Activated CD8-positive, alpha-beta T cell treated with anti-CD3 and anti-CD28 coated beads, Interleukin-2, amount 10 ng/mL, durations not matched to agents 7 days and 5 days (primary cell): Measurements from ENCODE around the gene FBXO21. TPM values are rescaled to one million over a fixed set of nuclear protein-coding genes. Genes with fewer than 3 reads are reported as not detected.

Source experiments
- ATAC-seq: fragments of 150-1000 bp; cut with Tn5 transposase; one replicate; pipeline ENCODE4 v1.10.0; 2021; ENCODE audit warnings: moderate library complexity
- CTCF ChIA-PET: fragments of 350-600 bp; sonication (Branson Sonifier 250); formaldehyde crosslinking; loops from one replicate; lab custom pipeline; 2021; ENCODE audit warnings: antibody characterized with exemption; lab: Charles Lee
- POLR2A ChIA-PET: fragments of 350-600 bp; sonication (Branson Sonifier 250); formaldehyde crosslinking; loops from one replicate; lab custom pipeline; 2021; ENCODE audit warnings: antibody characterized with exemption; lab: Charles Lee
- DNase-seq: peaks from one replicate; pipeline ENCODE4 v3.0.0-alpha.2; 2020
- H3K27ac Mint-ChIP-seq: one replicate; pipeline ENCODE4 v1.8.0; 2021; ENCODE audit warnings: mild to moderate bottlenecking, mixed read lengths
- H3K27me3 Mint-ChIP-seq: one replicate; pipeline ENCODE4 v1.8.0; 2021; ENCODE audit warnings: low read depth, mixed read lengths
- H3K36me3 Mint-ChIP-seq: one replicate; pipeline ENCODE4 v1.8.0; 2021; ENCODE audit warnings: low read depth, mixed read lengths
- H3K4me1 Mint-ChIP-seq: one replicate; pipeline ENCODE4 v1.8.0; 2021; ENCODE audit warnings: low read depth, mixed read lengths
- H3K4me3 Mint-ChIP-seq: one replicate; pipeline ENCODE4 v1.8.0; 2021; ENCODE audit warnings: mild to moderate bottlenecking, mixed read lengths
- H3K9me3 Mint-ChIP-seq: one replicate; pipeline ENCODE4 v1.8.0; 2022; ENCODE audit warnings: mixed read lengths; ENCODE audit not compliant: insufficient read depth
- total RNA-seq, 2 experiments: library from RNA; stranded (reverse); gene quantifications; one replicate each; pipeline ENCODE4 v1.2.3, GENCODE V29; 2021

The FBXO21 gene
- total RNA-seq, 2 experiments from 2014 or later: 26.3 to 29.6 TPM

DNA sequence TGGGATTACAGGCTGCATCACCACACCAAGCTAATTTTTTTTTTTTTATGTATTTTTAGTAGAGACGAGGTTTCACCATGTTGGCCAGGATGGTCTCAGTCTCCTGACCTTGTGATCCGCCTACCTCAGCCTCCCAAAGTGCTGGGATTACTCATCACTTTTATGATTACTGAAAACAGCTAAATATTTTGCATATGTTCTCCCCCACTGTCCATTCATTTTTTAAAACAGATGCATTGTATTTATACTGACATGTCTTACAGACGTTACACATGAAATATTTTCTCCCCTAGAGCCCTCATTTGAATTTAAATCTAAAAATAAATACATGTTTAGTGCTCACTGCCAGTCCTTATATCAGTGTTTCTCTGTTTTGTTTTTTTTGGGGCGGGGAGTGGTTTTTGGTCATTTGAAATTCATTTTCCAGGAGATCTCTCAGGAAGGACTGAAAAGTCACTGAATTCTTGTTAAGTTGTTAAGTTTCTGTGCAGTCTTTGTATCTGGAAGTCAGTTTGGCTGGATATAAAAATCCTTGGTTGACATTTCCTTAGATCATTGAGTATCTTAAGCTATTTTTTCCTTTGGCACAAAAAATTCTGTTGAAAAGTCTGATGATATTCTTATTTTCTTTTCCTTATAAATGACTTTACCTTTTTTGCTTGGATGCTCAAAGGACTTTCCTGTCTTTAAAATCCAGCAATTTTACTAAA lies 9.4 kb downstream of the FBXO21 start:
- POLR2A ChIA-PET: interaction anchor here (1.6 kb wide), 1 partner anchor 9 kb away, joined by 5 read pairs; the partner anchor contains the start of gene FBXO21
- Mint-ChIP-seq H3K9me3 (peaks cover 5% of the 10 kb centered on the region), H3K4me1 (no peaks in the 10 kb centered on the region), H3K27me3 (no peaks in the 10 kb centered on the region), H3K4me3 (no peak overlapping the region), H3K36me3 (peaks cover 69% of the 10 kb centered on the region), H3K27ac (no peak overlapping the region)
- CTCF ChIA-PET: interaction anchor here (1.0 to 1.4 kb wide), 2 partner anchors 12 to 13 kb away, joined by 3 read pairs; no protein-coding TSS in a partner anchor
- no peak for DNase-seq
- ATAC-seq: no peak

DNA sequence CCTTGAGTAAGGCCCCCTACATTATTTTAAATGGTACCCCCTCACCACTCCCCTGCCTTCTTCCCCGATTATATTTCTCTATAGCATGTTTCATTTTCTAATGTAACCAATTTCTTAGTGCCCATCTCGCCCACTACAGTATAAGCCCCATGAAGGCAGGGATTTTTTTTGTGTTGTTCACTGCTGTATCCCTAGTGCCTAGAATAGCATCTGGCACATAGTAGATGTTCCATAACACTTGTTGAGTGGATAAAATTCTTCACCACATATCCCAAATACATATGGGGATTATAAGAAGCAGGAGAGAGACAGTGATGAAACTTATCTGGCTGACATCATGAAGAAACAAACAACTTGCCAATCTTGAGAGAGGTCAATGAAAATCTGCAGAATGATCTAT lies 11.5 kb downstream of the FBXO21 start:
- H3K27me3 Mint-ChIP-seq: no peaks in the 10 kb centered on the region
- H3K36me3 Mint-ChIP-seq: peaks cover 70% of the 10 kb centered on the region
- no peaks in the 10 kb centered on the region for H3K4me1 Mint-ChIP-seq
- H3K4me3 Mint-ChIP-seq: no peak overlapping the region
- ChIA-PET POLR2A (interaction anchor here (1.0 kb wide), 1 partner anchor 11 kb away, joined by 3 read pairs; the partner anchor contains the start of gene FBXO21), CTCF (no interaction called here)
- no peak for ATAC-seq
- DNase-seq: no peak
- peaks cover 5% of the 10 kb centered on the region for H3K9me3 Mint-ChIP-seq
- no peak overlapping the region for H3K27ac Mint-ChIP-seq

DNA sequence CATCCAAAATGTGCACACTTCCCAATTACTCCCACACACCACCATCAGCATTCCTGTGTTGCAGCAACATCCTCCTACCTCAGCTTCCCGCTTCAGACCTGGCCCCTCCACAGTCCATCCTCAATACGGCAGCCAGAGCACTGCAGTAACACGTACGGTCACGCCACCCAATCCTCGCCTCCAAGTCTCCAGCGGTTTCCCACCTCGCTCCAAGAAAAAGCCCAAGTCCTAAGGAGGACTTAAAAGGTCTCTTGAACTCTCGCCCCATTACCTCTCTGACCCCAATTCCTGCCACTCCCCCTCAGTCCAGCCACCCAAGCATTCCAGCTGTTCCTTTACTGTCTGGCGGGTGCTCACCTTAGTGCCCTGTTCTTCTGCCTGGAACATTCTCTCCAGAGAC lies 12.0 kb downstream of the FBXO21 start:
- ATAC-seq: no peak
- Mint-ChIP-seq H3K27ac (no peak overlapping the region), H3K36me3 (peaks cover 70% of the 10 kb centered on the region)

DNA sequence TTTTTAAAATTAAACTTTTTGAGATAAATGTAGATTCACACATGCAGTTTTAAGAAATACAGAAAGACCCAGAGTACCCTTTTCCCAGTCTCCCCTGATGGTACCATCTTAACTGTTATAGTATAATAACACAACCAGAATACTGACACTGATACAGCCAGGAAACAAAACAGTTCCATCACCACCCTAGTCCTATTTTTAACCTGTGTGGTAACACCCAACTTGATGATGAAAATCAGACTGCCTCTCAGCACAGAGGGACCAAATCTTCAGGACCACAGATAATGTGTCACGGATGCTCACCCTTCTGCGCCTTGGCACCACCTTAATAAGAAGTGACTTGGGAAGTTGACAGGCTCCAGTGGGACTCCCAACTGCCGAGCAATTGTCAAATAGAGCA lies 18.1 kb downstream of the FBXO21 start:
- no peaks in the 10 kb centered on the region for H3K27me3 Mint-ChIP-seq
- POLR2A ChIA-PET: no interaction called here

More for the DNA sequence above, 12.0 kb downstream of the FBXO21 start:
- H3K4me3 Mint-ChIP-seq: no peak overlapping the region
- H3K4me1 Mint-ChIP-seq: no peaks in the 10 kb centered on the region
- no peak for DNase-seq
- no peaks in the 10 kb centered on the region for H3K27me3 Mint-ChIP-seq
- CTCF ChIA-PET: no interaction called here
- H3K9me3 Mint-ChIP-seq: peaks cover 5% of the 10 kb centered on the region
- POLR2A ChIA-PET: interaction anchor here (1.0 kb wide), 1 partner anchor 12 kb away, joined by 3 read pairs; the partner anchor contains the start of gene FBXO21

DNA sequence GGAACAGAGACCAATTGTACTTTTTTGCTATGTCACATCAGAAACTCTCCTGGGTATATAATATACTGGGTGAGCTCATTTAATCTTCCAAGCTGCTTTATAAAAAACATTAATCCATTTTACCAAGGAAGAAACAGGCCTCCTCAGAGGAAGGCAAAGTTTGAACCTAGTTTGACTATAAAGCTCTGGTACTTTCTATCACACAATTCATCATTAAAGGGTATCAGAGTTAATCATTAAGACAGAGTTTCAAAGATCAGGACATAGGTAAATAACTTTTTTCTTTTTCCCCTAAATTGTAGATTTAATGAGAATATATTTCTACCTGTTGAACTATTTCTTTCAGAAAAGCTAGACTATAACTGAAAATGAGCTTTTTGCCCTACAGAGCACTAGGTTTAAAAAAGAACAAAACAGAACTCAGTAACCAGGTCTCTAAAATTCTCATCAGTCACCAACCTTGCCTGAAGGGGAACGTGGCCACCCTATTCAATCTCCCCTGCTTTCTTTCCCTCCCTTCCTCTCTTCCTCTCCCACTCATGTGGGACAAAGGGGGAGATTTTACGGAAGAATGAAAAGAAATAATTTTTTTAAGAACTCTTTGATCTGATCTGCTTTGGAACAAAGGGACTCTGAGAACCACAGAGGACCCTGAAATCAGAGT lies 18.6 kb downstream of the FBXO21 start:
- Mint-ChIP-seq H3K27me3 (no peaks in the 10 kb centered on the region), H3K4me1 (peaks cover 2% of the 10 kb centered on the region), H3K36me3 (peaks cover 69% of the 10 kb centered on the region), H3K27ac (no peak overlapping the region), H3K4me3 (no peak overlapping the region), H3K9me3 (no peaks in the 10 kb centered on the region)
- ChIA-PET POLR2A (no interaction called here), CTCF (interaction anchor here (0.8 to 1.4 kb wide), 2 partner anchors 17 to 41 kb away, joined by 3 to 4 read pairs; no protein-coding TSS in a partner anchor)
- DNase-seq: no peak
- no peak for ATAC-seq

More for the DNA sequence above, 18.1 kb downstream of the FBXO21 start:
- no peak for DNase-seq
- H3K27ac Mint-ChIP-seq: no peak overlapping the region
- peaks cover 68% of the 10 kb centered on the region for H3K36me3 Mint-ChIP-seq
- H3K4me1 Mint-ChIP-seq: peaks cover 2% of the 10 kb centered on the region
- ATAC-seq: no peak
- no peak overlapping the region for H3K4me3 Mint-ChIP-seq
- CTCF ChIA-PET: no interaction called here
- H3K9me3 Mint-ChIP-seq: no peaks in the 10 kb centered on the region

DNA sequence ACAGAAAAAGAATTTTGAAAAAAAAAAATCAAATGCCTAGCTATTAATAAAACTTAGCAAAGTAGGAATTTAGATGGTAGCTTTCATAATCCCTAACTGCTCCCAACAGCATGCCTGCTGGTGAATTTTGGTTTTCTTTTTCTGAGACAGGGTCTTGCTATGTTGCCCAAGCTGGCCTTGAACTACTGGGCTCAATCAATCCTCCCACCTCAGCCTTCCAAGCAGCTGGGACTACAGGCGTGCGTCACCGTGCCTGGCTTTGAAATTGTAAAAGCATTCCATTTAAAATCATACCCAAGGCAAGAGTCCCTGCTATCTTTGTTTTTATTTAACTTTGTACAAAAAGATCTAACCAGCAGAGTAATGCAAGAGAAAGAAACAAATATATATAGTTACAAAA lies 20.7 kb downstream of the FBXO21 start:
- Mint-ChIP-seq H3K27ac (no peak overlapping the region), H3K36me3 (peaks cover 67% of the 10 kb centered on the region), H3K4me1 (peaks cover 5% of the 10 kb centered on the region), H3K27me3 (no peaks in the 10 kb centered on the region), H3K4me3 (no peak overlapping the region), H3K9me3 (no peaks in the 10 kb centered on the region)
- ChIA-PET POLR2A (no interaction called here), CTCF (interaction anchor here (0.6 to 1.3 kb wide), 2 partner anchors 12 to 15 kb away, joined by 3 read pairs; no protein-coding TSS in a partner anchor)
- no peak for DNase-seq
- ATAC-seq: no peak

DNA sequence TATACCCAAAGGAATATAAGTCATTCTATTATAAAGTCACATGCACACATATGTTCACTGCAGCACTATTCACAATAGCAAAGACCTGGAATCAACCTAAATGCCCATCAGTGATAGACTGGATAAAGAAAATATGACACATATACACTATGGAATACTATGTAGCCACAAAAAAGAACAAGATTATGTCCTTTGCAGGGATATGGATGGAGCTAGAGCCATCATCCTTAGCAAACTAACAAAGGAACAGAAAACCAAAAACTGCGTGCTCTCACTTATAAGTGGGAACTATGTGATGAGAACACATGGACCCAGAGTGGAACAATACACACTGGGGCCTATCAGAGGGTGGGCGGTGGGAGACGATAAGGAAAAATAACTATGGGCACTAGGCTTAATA lies 21.3 kb downstream of the FBXO21 start:
- peaks cover 64% of the 10 kb centered on the region for H3K36me3 Mint-ChIP-seq
- no peak for ATAC-seq
- H3K27me3 Mint-ChIP-seq: no peaks in the 10 kb centered on the region
- POLR2A ChIA-PET: interaction anchor here (0.6 kb wide), 1 partner anchor 243 kb away, joined by 3 read pairs; no protein-coding TSS in a partner anchor
- H3K4me3 Mint-ChIP-seq: no peak overlapping the region
- no peak overlapping the region for H3K27ac Mint-ChIP-seq
- no peak for DNase-seq
- CTCF ChIA-PET: interaction anchor here (0.6 to 1.3 kb wide), 3 partner anchors 12 to 14 kb away, joined by 3 read pairs; no protein-coding TSS in a partner anchor
- H3K4me1 Mint-ChIP-seq: peaks cover 5% of the 10 kb centered on the region
- H3K9me3 Mint-ChIP-seq: no peaks in the 10 kb centered on the region

DNA sequence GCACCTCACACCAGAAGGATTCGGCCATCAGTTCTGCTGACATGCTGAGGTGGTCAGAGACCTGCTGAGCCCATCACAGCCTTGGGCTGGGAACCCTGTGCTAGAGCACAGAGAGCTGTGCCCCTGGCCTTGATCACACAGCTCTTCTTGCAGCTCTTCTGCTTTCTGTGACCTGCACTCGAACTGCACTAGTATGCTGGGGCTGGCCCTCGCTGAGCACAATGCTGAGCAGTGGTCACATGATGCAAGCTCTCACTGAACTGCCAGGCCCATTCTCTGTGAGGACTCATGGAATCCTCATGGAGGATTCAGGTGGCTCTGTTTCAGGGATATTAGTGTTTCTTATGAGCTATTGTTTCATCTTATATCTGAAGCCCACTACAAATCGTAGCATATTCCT lies 22.5 kb downstream of the FBXO21 start:
- DNase-seq: no peak
- POLR2A ChIA-PET: no interaction called here

DNA sequence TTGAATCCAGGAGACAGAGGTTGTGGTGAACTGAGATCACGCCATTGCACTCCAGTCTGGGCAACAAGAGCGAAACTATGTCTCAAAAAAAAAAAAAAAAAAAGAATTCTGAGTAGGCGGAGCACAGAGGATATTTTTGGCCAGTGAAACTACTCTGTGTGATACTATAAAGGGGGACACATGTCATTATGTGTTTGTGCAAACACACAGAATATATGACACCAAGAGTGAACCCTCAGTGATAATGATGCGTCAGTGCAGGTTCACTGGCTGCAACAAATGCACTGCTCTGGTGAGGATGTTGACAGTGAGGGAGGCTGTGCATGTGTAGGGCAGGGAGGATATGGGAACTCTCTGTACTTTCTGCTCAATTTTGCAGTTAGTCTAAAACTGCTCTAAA lies 24.2 kb downstream of the FBXO21 start:
- ChIA-PET POLR2A (no interaction called here), CTCF (interaction anchor here (1.1 kb wide), 1 partner anchor 12 kb away, joined by 4 read pairs; no protein-coding TSS in a partner anchor)
- peaks cover 57% of the 10 kb centered on the region for H3K36me3 Mint-ChIP-seq
- no peak for DNase-seq
- no peak overlapping the region for H3K4me3 Mint-ChIP-seq
- no peaks in the 10 kb centered on the region for H3K9me3 Mint-ChIP-seq
- ATAC-seq: no peak
- no peak overlapping the region for H3K27ac Mint-ChIP-seq
- no peaks in the 10 kb centered on the region for H3K27me3 Mint-ChIP-seq
- peaks cover 9% of the 10 kb centered on the region for H3K4me1 Mint-ChIP-seq

More for the DNA sequence above, 22.5 kb downstream of the FBXO21 start:
- Mint-ChIP-seq H3K27me3 (no peaks in the 10 kb centered on the region), H3K27ac (no peak overlapping the region), H3K9me3 (no peaks in the 10 kb centered on the region), H3K4me1 (peaks cover 5% of the 10 kb centered on the region), H3K4me3 (no peak overlapping the region), H3K36me3 (peaks cover 58% of the 10 kb centered on the region)
- ATAC-seq: no peak
- CTCF ChIA-PET: interaction anchor here (0.9 kb wide), 1 partner anchor 13 kb away, joined by 3 read pairs; no protein-coding TSS in a partner anchor

DNA sequence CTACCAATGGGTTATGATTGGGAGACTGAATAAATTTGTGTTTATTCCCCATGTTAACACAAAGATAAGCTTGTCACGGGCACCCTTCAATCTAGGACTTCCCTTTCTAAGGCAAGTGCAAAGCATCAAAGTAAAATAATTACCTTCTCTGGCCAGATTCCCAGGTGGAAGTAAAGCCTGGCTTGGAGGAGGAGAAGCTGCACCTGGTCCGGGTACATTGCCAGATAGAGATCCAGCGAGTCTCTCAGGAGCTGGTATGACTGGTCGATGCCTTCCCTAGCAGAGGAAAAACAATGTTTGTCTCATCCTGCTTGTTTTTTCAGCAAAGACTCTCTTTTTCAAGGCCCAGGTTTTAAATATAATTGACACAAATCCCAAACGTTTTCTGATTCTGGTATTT lies 24.9 kb downstream of the FBXO21 start:
- ATAC-seq (no peak), DNase-seq (no peak)
- no peak overlapping the region for H3K27ac Mint-ChIP-seq
- peaks cover 9% of the 10 kb centered on the region for H3K4me1 Mint-ChIP-seq
- H3K36me3 Mint-ChIP-seq: peaks cover 59% of the 10 kb centered on the region
- POLR2A ChIA-PET: no interaction called here
- CTCF ChIA-PET: interaction anchor here (1.1 kb wide), 1 partner anchor 11 kb away, joined by 4 read pairs; no protein-coding TSS in a partner anchor
- no peaks in the 10 kb centered on the region for H3K27me3 Mint-ChIP-seq
- no peak overlapping the region for H3K4me3 Mint-ChIP-seq
- H3K9me3 Mint-ChIP-seq: no peaks in the 10 kb centered on the region

DNA sequence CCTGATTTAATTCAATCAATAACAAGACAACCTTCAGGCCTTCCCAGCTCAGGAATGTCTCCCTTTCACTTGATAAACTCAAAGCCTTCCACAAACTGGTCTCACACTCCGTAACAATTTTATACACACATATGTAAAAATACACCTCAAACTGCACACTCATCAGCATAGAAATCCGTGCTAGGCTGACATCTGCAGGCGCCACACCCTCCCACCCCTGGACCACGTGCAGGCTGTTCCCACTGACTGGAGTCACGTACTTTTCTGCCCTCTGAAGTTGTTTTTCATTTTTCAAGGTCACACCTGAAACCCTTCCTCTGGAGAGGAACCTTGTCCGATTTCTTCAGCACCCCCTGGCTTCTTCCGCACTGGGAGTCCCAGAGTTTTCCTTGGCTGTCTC lies 27.6 kb downstream of the FBXO21 start:
- CTCF ChIA-PET: interaction anchor here (0.6 kb wide), 1 partner anchor 64 kb away, joined by 3 read pairs; no protein-coding TSS in a partner anchor
- POLR2A ChIA-PET: no interaction called here
- Mint-ChIP-seq H3K4me3 (no peak overlapping the region), H3K27me3 (no peaks in the 10 kb centered on the region), H3K36me3 (peaks cover 61% of the 10 kb centered on the region), H3K9me3 (no peaks in the 10 kb centered on the region), H3K27ac (no peak overlapping the region), H3K4me1 (peaks cover 9% of the 10 kb centered on the region)
- DNase-seq (no peak), ATAC-seq (no peak)

DNA sequence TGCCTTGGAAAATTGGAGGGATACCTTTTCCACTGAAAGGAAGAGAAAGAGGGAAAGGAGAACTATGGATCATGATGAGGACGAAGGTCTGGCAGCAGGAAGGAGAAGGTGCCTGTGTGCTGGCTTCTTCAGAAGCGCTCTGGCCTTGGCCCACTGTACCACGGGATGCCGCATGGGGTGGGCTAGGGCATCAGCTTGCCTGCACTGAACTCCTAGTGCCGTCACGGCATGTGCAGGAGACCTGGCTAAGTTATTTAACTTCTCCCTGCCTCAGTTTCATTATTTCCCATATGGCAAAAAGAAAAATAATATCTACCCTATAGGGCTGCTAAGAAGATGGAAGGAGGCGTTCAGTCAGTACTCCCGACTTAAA lies 28.1 kb downstream of the FBXO21 start:
- Mint-ChIP-seq H3K27me3 (no peaks in the 10 kb centered on the region), H3K36me3 (peaks cover 64% of the 10 kb centered on the region), H3K4me1 (peaks cover 9% of the 10 kb centered on the region), H3K4me3 (no peak overlapping the region), H3K9me3 (no peaks in the 10 kb centered on the region), H3K27ac (no peak overlapping the region)
- DNase-seq (no peak), ATAC-seq (no peak)
- ChIA-PET CTCF (no interaction called here), POLR2A (no interaction called here)
